IPS DF 4.7 (cell line): ENCODE measurements around the gene PLCB3.

Source experiments
- DNase-seq: peaks from one replicate; pipeline ENCODE4 v3.0.0-alpha.2; 2013; ENCODE audit warnings: low spot score; ENCODE audit errors: extremely low read depth

The PLCB3 gene

DNA sequence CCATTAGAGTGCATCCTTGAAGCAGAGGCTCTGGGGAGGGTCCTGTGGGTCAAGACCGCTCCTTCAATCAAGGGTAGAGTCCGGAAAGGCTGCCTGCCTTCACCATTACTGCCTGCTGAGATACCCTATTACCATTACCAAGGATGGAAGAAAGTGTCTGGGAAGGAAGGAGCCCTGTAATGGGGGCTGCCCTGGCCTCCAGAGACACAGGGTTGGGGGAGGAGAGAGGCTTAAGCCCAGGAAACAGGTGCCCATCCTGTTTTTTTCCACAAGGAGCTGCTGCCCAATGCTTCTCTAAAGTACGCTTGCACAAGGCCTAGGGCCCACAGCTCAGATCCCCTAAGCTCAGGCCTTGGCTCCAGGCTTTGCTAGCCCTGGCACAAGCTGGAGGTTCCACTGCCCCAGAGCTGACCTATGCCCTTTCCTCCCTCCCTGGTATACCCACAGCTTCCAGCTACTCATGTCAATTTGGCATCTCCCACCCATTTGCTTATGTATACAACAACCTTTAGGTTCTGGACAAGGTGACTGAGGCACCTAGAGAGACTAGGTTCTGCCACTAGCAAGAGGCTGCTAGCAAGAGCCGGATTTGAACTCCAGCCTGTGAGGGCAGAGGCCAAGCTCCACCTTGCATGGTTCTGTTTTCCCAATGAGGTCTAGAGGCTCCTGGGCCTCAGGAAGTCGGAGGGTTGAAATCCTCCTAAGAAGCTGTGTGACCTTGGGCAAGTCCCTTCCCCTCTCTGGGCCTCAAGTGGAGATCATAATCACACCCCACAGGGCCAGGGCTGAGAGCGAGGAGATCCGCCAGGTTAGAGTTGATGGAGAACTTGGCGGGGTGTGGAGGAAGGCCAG, 1.5 kb upstream of the PLCB3 start:
- no peak for DNase-seq

GRCh38 chr11:64250415-64251015, 815 bp upstream of the PLCB3 start:
- no peak for DNase-seq

- no peak for DNase-seq
These were observed 348 bp downstream of the PLCB3 start for GRCh38 chr11:64251753-64252002.

DNA sequence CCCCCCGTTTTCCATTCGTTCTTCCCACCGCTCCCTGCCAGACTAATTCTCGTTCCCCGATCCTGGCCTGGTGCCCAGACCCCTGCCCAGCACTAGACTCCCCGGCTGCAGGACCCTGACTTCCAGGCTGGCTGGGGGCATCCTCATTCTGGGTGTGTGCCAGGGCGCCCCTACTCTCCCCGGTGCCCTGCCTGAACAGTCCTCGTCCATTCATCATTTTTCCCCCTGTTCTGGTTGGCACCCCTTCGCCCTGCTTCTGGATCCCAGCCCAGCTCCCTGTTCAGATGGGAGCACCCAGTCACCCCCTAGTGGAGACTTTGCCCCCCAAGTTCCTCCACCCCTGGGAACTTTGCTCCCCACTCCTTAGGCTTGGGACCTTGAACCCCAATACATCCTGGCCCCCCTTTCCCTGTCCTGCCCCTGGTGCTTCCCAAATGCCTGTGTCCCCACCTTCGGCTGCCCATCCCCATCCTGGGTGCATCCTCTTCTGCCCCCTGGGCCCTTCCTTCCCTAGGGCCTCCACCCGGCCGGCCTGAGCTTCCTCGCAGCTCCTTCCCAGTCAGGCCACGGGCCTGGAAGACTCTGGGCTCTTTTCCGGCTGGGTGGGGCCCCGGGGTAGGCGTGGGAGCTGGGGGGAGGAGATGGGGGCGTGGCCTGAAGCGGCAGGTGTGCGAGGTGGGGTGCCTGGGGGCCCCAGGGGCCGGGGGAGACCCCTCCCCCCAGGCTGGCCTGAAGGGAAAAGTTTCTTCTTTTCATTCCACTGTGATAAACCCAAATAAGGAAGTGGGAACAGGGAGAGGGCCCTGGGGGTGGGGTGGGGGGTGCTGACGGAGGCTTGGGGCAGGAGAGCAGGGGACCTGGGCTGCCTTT, 908 bp downstream of the PLCB3 start:
- no peak for DNase-seq

DNA sequence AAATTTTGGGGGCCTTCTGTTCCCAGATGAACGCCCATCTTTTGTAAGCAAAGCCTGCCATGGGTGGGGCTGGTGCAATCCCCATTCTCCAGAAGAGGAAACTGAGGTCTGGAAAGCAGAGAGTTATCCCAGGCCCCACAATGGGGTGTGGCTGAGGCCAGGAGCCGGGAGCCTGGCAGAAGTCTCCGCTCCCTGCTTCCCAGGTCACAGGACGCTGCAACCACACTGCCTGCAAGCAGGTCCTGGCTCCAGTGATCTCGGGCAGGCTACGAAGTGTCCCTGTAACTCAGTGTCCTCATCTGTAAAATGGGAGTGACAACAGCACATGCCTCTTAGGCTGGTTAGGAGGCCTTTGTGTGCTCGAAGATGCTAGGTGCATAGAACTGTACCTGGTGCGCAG, 1.7 kb downstream of the PLCB3 start:
- no peak for DNase-seq

- DNase-seq: no peak
These were observed 2.2 kb downstream of the PLCB3 start for GRCh38 chr11:64253481-64253880.

- no peak for DNase-seq
These were observed 3.0 kb downstream of the PLCB3 start for GRCh38 chr11:64254326-64254725.

DNA sequence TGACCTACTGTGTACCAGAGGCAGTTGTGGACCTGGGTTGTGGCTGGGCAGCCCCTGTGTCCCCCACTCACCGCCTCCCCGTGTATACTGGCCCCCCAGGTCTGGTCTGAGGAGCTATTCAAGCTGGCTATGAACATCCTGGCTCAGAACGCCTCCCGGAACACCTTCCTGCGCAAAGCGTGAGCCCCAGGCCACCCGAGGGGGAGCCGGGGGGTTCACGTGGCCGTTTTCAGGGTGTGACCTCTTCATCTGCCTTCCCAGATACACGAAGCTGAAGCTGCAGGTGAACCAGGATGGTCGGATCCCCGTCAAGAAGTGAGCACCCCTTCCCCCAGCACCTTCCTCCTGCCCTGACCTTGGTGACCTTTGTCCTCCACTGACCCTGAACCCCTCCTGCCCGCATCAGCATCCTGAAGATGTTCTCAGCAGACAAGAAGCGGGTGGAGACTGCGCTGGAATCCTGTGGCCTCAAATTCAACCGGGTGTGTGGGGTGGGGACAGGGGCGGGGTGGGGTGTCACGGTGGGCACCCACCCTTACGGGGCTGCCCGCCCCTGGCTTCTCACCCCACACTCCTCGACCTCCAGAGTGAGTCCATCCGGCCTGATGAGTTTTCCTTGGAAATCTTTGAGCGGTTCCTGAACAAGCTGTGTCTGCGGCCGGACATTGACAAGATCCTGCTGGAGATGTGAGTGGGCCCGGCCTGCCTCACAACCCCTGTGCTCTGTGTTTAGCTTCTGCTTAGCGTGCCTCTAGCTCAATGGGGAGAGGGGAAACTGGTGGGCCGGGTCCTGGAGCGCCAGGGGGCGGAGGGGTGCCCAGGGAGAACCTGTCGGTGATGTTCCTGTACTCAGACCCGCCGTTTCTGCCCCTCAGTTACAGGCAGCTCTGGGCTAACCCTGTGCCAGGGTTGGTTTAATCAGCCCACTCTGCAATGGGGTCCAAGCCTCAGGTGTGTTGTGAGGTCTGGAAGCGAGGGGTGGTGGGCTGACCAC, 4.1 kb downstream of the PLCB3 start:
- no peak for DNase-seq

DNA sequence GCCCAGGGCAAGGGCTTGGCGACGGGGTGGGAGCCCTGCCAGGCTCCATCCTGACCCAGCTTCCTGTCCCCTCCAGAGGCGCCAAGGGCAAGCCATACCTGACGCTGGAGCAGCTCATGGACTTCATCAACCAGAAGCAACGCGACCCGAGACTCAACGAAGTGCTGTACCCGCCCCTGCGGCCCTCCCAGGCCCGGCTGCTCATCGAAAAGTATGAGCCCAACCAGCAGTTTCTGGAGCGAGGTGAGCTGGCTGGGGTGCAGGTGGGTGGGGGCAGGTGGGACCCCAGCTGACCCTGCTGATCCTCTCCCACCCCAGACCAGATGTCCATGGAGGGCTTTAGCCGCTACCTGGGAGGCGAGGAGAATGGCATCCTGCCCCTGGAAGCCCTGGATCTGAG, 5.0 kb downstream of the PLCB3 start:
- DNase-seq: no peak

DNA sequence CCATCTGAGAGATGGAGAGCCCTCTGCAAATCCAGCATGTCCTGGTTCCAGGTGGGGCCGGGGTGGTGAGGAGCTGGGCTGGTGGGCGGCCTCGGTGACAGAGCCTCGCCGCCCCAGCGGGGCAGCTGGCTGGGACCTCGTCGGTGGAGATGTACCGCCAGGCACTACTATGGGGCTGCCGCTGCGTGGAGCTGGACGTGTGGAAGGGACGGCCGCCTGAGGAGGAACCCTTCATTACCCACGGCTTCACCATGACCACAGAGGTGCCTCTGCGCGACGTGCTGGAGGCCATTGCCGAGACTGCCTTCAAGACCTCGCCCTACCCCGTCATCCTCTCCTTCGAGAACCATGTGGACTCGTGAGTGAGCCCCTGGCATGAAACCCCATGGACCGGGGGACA, 7.0 kb downstream of the PLCB3 start:
- no peak for DNase-seq

DNA sequence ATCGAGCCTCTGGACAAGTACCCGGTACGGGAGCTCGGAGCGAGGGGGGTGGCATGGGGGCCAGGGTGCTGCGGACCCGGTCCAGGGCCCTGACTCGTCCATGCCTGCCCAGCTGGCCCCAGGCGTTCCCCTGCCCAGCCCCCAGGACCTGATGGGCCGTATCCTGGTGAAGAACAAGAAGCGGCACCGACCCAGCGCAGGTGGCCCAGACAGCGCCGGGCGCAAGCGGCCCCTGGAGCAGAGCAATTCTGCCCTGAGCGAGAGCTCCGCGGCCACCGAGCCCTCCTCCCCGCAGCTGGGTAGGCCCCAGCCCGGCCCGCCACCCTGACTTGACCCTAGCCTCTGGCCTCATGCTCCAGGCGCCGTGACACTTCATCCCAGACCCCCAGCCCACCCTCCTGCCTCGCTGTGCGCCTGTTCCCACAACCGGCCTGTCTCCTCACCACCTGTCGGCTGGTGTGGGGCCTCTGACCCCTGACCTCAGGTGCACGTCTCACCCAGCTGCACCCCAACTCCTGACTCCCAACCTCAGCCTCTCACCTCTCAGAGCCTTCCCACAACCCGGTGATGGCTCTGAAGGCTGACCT, 7.7 kb downstream of the PLCB3 start:
- no peak for DNase-seq

DNA sequence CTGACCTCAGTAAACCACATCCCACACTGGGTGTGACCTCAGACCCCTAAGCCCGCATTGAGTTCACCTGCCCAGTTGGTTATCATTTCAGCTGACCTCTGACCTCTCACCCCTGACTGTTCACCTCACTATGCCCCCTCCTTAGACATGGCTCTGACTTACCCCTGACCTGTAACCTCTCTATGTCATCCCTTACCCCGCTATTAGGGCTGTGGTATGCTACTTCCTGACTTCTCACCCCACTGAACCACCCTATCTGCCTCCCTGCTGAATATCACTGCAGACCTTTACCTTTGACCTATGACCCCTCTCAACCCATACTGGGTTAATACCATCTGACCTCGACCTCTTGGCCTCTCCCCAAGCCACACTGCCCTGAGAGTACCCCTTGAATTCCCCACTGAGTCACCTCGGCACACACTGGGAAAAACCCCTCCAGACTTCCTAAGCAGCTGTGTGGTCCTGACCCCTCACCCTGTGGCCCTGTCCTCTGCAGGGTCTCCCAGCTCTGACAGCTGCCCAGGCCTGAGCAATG, 8.3 kb downstream of the PLCB3 start:
- DNase-seq: no peak

- DNase-seq: no peak
These were observed 8.9 kb downstream of the PLCB3 start for GRCh38 chr11:64260147-64260708.

DNA sequence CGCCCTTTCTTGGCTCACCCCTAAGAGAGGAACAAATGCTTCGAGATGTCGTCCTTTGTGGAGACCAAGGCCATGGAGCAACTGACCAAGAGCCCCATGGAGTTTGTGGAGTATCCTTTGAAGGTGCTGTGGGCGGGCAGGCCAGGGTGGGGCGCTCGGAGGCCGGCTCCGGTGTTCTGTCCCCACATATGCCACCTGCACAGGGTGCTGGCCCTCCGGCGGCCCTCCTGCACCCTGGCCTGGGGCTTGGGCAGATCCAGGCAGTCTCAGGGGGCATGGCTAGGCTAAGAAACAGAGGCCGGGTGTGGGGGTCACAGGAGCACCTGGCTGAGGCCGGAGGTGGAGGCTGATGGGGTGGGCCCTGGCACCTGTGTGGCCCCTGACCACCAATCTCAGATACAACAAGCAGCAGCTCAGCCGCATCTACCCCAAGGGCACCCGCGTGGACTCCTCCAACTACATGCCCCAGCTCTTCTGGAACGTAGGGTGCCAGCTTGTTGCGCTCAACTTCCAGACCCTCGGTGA, 10.3 kb downstream of the PLCB3 start:
- no peak for DNase-seq

GRCh38 chr11:64262271-64263002, 11.1 kb downstream of the PLCB3 start:
- DNase-seq: no peak

DNA sequence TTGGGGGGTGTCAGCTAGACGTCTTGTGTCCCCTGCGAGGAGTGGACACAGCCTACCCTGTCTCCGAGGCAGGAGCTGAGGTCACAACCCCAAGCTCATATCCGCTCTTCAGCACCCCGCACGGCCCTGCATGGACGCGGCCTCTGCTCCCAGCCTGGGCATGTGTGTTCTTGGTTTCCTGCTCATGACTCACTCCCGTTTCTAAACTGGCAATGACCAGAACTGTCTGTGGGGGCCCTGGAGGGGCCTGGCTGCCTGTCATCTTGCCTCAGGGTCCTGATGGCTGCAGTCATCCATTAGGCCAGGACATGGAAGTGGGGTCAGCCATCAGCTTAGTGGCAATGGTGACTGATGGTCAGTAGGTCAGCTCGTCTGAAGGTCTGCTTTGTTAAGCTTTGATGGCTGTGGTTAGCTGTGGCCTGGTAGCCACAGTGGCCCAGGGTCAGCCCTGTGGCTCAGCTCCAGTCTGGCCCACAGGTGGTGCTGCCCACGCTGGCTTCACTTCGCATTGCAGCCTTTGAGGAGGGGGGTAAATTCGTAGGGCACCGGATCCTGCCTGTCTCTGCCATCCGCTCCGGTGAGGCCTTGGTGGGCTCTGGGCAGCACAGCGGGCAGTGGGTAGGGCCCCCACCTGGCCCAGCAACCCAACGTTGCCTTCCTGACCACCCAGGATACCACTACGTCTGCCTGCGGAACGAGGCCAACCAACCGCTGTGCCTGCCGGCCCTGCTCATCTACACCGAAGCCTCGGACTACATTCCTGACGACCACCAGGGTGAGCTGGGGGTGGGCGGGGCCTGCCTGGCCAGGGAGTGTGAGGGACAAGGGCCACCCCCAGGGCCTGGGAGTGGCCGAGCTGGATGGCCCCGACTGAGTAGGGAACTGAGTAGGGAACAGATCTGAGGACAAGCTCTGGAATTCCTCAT, 12.0 kb downstream of the PLCB3 start:
- no peak for DNase-seq

- no peak for DNase-seq
These were observed 12.6 kb downstream of the PLCB3 start for GRCh38 chr11:64263947-64264317.

DNA sequence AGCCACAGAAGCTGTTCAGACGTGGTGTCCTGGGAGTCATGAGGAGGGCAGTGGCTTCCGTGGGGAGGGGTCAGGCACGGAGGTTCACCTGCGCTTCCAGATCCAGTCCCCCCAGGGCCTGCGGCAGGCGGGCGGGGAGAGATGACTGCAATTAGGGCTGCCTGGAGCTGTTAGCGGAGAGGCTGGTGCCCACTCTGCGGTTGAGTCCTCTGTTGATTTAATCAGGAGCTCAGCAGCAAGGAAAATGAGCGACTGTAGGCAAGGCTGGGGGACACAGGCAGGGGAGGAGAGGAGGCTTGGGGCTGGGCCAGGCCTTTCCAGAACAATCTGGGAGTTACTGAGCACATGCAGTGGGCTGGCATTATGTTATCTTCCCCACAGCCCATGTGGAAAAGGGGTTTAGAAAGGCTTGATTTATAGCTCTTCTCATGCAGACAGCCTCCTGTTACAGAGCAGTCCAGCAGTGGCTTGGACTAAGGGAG, 13.1 kb downstream of the PLCB3 start:
- no peak for DNase-seq
